Adrenal gland (tissue), 12 donors: Measurements from ENCODE around the gene MEIKIN. TPM values are rescaled to one million over a fixed set of nuclear protein-coding genes. Genes with fewer than 3 reads are reported as not detected.

Experiments
- DNase-seq, 7 donors: peaks; one replicate each; pipeline ENCODE4 v3.0.0-alpha.2; 2019 to 2020
- H3K27ac ChIP-seq, 5 donors: fragments of 200-600 bp; sonication (generic) in 4 of 5; 1 replicate in 3 of 5; 2 replicates in 2 of 5; pipeline versions ENCODE4 v1.5.1 to v1.8.0; 2016 to 2020; ENCODE audit warnings: mild to moderate bottlenecking in 1 of 5
- H3K27me3 ChIP-seq: fragments of 200-600 bp; 2 replicates; pipeline ENCODE4 v1.8.0; 2021
- H3K36me3 ChIP-seq, 2 donors: fragments of 200-600 bp; replicated peaks in 1 of 2; 1 replicate in 1 of 2; 2 replicates in 1 of 2; pipeline versions ENCODE4 v1.5.1 to v1.8.0; 2018 to 2022
- H3K4me1 ChIP-seq, 2 donors: fragments of 200-600 bp; replicated peaks in 1 of 2; 1 replicate in 1 of 2; 2 replicates in 1 of 2; pipeline versions ENCODE4 v1.5.1 to v1.8.0; 2018 to 2021
- H3K4me3 ChIP-seq, 4 donors: fragments of 200-600 bp; sonication (generic) in 3 of 4; one replicate each; pipeline ENCODE4 v1.5.1; 2016 to 2018
- H3K9me3 ChIP-seq, 3 donors: fragments of 200-600 bp; sonication (generic) in 1 of 3; replicated peaks in 1 of 3; 1 replicate in 2 of 3; 2 replicates in 1 of 3; pipeline versions ENCODE4 v1.5.1 to v1.8.0; 2016 to 2021
- POLR2A ChIP-seq, 2 donors: fragments of 450-650 bp; IDR thresholded peaks; one replicate each; pipeline ENCODE4 v1.6.1; 2017; ENCODE audit warnings: antibody characterized with exemption in 2 of 2, mild to moderate bottlenecking in 2 of 2, moderate library complexity in 1 of 2
- WGBS, 4 donors: extraction: QIAGEN DNeasy Blood & Tissue Kit in 2 of 4; methylation state at CpG; one replicate each; pipeline versions ENCODE4 v1.1.5 to v1.1.7; 2013 to 2017; 5-methylcytosine and 5-hydroxymethylcytosine counted together
- intact Hi-C, 2 donors: fragments of 100-400 bp; cut with DNase I; formaldehyde crosslinking; loops; one replicate each; pipeline versions ENCODE4 v1.14.1 to v1.15.0; 2022 to 2023
- polyA plus RNA-seq, 3 donors: library from polyadenylated mRNA; stranded (reverse); fragments of 200-250 nt in 2 of 3; fragments of 350-450 nt in 1 of 3; fragmentation: Illumina TruSeq in 1 of 3; extraction: RNeasy Lipid Tissue Mini Kit (QIAGEN cat#74804) in 1 of 3; gene quantifications; one replicate each; pipeline ENCODE4 v1.2.3, GENCODE V29; 2013 to 2014
- total RNA-seq, 9 donors: library from RNA; depleted of rRNA in 4 of 9; stranded (reverse); fragments of >200 nt in 4 of 9; fragments of 120-200 nt in 1 of 9; fragmentation: NEBNext Ultra II Directional in 1 of 9; extraction: Animal tissue kit (Norgen Biotek cat#: 25700) in 1 of 9; gene quantifications; one replicate each; pipeline versions ENCODE4 v1.1.0 to v1.2.4, GENCODE V29; 2013 to 2023
- TF ChIP-seq, protein P1 (sequence below), 6 experiments: fragments of 450-650 bp in 4 of 6; fragments of 200-600 bp in 2 of 6; sonication (generic) in 1 of 6; IDR thresholded peaks; 1 replicate in 5 of 6; 2 replicates in 1 of 6; pipeline versions ENCODE4 v1.5.1 to v1.8.0; 2016 to 2021; ENCODE audit warnings: antibody characterized with exemption in 6 of 6, mild to moderate bottlenecking in 2 of 6, moderate library complexity in 1 of 6
- donor health status: healthy with polysubstance abuse.
- donor health status: Bipolar disorder and iron deficiency.
- donor health status: DM: yes; HTN: yes; CAD: no.
- donor health status: DM: no; HTN: no; CAD: no.
- donor health status: DM: no; HTN: no; CAD: no.
- donor health status: DM: yes; HTN: yes; CAD: no.

Gene MEIKIN
- total and polyA plus RNA-seq, 12 donors: 0.11 TPM; not detected in 11

DNA sequence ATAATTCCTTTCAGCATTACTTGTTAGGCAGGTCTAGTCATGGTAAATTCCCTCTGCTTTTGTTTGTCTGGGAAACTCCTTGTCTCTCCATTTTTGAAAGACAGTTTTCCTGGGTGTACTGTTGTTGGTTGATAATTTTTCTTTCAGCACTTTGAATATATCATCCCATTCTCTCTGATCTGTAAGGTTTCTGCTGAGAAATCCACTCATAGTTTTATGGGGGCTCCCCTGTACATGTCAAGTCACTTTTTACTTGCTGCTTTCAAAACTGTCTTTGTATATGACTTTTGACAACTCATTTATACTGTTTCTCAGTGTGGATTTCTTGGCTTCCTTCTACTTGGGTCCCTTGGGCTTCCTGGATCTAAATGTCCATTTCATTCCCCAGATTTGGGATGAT lies 16.5 kb downstream of the MEIKIN start:
- Histone ChIP-seq H3K4me1 (no peaks in the 10 kb centered on the region), H3K27me3 (no peaks in the 10 kb centered on the region), H3K27ac (no peak overlapping the region), H3K9me3 (peaks cover 0 to 21% (median 0%) of the 10 kb centered on the region in 3 donors), H3K36me3 (no peaks in the 10 kb centered on the region), H3K4me3 (no peak overlapping the region)
- DNase-seq: no peak
- no peak for TF ChIP-seq POLR2A (IDR thresholded peaks at IDR 0.05)
- intact Hi-C loops: no loop called here

DNA sequence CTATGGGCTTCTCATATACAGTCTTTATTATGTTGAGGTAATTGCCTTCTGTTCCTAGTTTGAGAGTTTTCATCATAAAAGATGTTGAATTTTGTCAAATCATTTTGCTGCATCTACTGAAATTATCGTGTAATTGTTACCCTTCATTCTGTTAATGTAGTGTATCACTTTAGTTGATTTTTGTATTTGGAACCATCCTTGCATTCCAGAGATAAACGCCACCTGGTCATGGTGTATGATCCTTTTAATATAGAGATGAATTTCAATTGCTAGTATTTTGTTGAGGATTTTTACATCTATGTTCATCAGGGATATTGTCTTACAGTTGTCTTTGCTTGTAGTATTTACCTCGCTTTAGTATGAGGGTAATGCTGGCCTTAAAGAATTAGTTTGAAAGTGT lies 19.3 kb downstream of the MEIKIN start:
- H3K4me1 ChIP-seq: no peaks in the 10 kb centered on the region
- no peaks in the 10 kb centered on the region for H3K27me3 ChIP-seq
- intact Hi-C loops: no loop called here
- H3K4me3 ChIP-seq: no peak overlapping the region
- TF ChIP-seq POLR2A (IDR thresholded peaks at IDR 0.05): no peak
- TF ChIP-seq, protein P1, sequence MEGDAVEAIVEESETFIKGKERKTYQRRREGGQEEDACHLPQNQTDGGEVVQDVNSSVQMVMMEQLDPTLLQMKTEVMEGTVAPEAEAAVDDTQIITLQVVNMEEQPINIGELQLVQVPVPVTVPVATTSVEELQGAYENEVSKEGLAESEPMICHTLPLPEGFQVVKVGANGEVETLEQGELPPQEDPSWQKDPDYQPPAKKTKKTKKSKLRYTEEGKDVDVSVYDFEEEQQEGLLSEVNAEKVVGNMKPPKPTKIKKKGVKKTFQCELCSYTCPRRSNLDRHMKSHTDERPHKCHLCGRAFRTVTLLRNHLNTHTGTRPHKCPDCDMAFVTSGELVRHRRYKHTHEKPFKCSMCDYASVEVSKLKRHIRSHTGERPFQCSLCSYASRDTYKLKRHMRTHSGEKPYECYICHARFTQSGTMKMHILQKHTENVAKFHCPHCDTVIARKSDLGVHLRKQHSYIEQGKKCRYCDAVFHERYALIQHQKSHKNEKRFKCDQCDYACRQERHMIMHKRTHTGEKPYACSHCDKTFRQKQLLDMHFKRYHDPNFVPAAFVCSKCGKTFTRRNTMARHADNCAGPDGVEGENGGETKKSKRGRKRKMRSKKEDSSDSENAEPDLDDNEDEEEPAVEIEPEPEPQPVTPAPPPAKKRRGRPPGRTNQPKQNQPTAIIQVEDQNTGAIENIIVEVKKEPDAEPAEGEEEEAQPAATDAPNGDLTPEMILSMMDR (IDR thresholded peaks at IDR 0.05): no peak
- H3K27ac ChIP-seq: no peak overlapping the region
- 70 to 87% (median 76%) methylated on average over 3 of the region's 3 CpGs for WGBS, 4 donors
- peaks cover 0 to 21% (median 0%) of the 10 kb centered on the region in 3 donors for H3K9me3 ChIP-seq
- DNase-seq: no peak
- no peaks in the 10 kb centered on the region for H3K36me3 ChIP-seq

DNA sequence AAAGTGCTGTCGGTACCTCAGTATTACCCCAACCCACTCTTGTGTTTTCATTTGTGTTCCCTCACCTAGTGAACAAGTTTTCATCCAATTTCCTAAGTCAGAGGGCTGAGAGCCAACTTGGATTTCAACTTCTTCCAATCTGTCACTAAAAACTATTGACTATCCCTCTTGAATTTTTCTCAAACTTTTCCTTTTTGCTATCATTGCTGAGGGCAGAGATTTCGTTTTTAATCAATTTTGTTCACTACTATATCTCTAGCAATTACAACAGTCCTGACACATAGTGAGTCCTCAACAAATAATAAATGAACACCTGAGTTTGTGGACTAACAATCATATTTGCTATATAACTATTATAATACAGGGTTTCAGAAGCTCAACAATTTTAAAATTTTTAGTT lies 29.0 kb downstream of the MEIKIN start:
- no peak for DNase-seq
- H3K27ac ChIP-seq: no peak overlapping the region
- H3K27me3 ChIP-seq: no peaks in the 10 kb centered on the region
- H3K36me3 ChIP-seq: no peaks in the 10 kb centered on the region
- H3K4me3 ChIP-seq: no peak overlapping the region
- H3K4me1 ChIP-seq: no peaks in the 10 kb centered on the region
- WGBS, 4 donors: 47 to 61% (median 55%) methylated on average over 2 of the region's 2 CpGs
- TF ChIP-seq, protein P1 (IDR thresholded peaks at IDR 0.05): no peak
- TF ChIP-seq POLR2A (IDR thresholded peaks at IDR 0.05): no peak
- H3K9me3 ChIP-seq: no peaks in the 10 kb centered on the region
- intact Hi-C loops: no loop called here

DNA sequence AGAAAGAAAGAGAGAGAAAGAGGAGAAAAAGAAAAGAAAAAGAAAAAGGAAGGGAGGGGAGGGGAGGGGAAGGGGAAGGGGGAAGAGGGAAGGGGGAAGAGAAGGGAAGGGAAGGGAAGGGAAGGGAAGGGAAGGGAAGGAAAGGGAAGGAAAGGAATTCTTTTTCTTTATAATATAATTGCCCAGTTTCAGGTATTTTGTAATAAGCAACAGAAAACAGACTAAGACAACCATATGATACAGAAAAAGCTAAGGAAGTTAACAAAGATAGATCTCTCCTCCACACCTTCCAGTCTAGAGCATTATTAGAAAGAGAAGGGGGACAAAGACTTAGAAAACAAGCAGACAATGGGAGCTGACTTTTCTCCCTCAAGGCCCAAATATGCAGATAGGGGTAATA lies 31.0 kb downstream of the MEIKIN start:
- Histone ChIP-seq H3K4me1 (no peaks in the 10 kb centered on the region), H3K27me3 (no peaks in the 10 kb centered on the region), H3K9me3 (no peaks in the 10 kb centered on the region), H3K27ac (no peak overlapping the region), H3K36me3 (no peaks in the 10 kb centered on the region), H3K4me3 (no peak overlapping the region)
- intact Hi-C loops: no loop called here
- no peak for DNase-seq
- TF ChIP-seq, protein P1 (IDR thresholded peaks at IDR 0.05): no peak
- no peak for TF ChIP-seq POLR2A (IDR thresholded peaks at IDR 0.05)

DNA sequence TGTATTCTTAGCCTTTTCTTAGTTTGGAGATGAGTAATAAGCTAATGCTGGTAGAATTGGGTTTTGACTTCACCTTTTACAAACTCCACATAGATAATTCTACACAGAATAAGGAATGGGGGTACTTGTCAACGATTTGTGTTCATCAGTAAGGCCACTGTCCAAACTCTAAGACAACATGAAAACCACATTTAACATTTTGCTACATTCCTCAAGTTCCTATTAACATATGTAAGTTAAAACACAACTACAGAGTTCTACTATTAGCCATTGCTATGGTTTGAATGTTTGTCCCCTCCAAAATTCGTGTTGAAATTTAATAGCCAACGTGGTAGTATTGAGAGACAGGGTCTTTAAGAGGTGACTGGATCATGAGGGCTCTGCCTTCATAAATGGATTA lies 31.9 kb downstream of the MEIKIN start:
- WGBS, 4 donors: 31 to 57% (median 48%) methylated on average over 3 of the region's 3 CpGs
- Histone ChIP-seq H3K4me1 (no peaks in the 10 kb centered on the region), H3K27me3 (no peaks in the 10 kb centered on the region), H3K4me3 (no peak overlapping the region), H3K27ac (no peak overlapping the region), H3K9me3 (no peaks in the 10 kb centered on the region), H3K36me3 (no peaks in the 10 kb centered on the region)
- intact Hi-C loops: no loop called here
- no peak for DNase-seq
- no peak for TF ChIP-seq POLR2A (IDR thresholded peaks at IDR 0.05)
- TF ChIP-seq, protein P1 (IDR thresholded peaks at IDR 0.05): no peak
